Measurements from ENCODE around the gene SSU72.
"Not testable (repeated sequence)": the region's sequence is repeated elsewhere in the genome, so short reads cannot be mapped to it uniquely, and the experiment has no call there.

The SSU72 gene

DNA sequence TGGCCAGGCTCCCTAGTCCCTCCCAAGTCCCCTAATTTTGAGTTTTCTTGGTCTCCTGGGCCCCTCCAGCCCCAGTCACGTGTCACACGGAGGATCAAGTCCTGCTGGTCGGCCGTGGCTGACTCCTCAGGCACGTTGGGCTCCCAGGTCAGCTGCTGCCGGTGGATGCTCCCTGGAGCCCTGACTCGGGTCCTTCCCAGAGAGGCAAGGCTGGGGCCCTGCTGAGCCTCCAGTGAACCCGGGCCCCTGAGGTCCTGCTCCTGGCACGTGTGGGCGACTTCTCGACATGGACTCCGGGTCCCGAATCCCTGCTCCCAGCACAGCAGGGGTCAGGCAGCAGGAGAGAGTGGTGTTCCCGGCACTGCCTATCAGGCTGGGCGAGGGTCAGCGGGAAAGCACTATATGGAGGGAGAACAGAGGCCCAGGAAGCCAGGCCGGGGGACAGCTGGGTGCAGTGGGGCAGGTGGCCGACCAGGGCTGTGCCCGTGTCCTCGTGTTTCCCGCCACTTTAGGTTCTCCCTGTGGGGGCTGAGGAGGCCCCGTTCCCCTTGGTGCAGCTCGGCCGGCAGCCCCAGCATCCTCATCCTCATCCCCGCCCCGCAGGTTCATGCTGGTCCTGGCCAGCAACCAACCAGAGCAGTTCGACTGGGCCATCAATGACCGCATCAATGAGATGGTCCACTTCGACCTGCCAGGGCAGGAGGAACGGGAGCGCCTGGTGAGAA is 47.4 kb downstream of the SSU72 start:
- DNase-seq (ENCODE audit: low read depth in 2 of 2) = no peak

DNA sequence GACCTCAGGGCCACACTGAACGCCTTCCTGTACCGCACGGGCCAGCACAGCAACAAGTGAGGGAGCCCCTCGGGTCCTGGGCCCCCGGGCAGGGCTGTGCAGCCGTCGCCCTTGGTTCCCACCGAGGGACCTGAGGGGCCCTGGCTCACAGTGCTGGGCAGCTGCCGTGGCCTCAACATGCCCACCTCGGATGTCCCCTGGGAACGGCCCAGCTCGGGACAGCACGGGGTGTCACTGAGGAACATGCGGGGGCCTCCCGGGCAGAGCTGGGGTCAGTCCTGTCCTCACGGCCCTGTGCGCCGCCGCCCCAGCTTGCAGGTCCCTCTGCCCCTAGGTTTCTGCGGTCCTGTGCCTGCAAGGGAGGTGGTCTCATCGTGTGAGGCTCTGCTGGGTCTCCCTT is 48.2 kb downstream of the SSU72 start:
- not testable (repeated sequence) for DNase-seq (ENCODE audit: low read depth in 2 of 2)

DNA sequence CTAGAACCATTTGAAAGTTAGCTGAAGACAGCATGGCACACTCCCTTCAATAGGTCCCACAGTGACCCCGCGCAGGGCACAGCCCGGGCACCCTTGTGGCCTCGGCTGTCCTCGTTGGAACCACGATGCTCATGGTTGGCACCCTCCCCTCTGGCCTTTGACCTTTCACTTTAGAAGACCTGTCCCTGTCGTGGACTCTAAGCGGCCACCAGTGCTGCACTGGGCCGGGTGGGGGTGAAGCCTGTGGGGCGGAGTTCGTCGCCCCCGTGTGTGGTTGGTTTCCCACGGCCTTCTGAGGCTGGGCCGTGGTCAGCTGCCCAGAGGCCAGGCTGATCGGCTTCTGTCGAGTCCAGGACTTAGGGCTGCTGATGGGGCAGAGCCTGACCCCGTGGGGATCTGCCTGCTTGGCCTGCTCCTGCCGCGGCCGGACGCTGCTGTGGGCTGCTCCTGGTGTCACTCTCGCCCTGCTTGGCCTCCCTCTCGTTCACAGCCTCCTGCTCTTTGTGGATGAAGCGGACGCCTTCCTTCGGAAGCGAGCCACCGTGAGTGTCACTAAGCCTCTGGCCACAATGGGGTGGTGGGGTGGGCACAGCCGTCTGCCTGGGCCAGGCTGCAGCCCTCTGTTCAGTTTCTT is 49.8 kb downstream of the SSU72 start:
- DNase-seq (ENCODE audit: low read depth in 2 of 2) = not testable (repeated sequence)

DNA sequence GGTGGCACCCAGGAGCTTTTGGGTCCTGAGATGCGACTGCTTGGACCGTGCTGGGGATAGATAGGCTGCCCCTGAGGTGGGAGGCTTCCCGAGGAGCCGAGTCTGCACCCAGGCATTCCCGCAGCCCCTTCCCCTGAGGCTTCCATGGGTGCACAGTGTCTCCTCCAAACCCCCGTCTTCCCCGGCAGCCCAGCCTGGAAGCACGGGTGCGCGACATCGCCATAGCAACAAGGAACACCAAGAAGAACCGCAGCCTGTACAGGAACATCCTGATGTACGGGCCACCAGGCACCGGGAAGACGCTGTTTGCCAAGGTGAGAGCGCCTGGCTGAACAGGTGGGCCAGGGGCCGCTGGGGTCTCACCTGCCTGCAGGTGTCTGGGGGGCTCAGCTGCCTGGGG is 51.0 kb downstream of the SSU72 start:
- not testable (repeated sequence) for DNase-seq (ENCODE audit: low read depth in 2 of 2)

DNA sequence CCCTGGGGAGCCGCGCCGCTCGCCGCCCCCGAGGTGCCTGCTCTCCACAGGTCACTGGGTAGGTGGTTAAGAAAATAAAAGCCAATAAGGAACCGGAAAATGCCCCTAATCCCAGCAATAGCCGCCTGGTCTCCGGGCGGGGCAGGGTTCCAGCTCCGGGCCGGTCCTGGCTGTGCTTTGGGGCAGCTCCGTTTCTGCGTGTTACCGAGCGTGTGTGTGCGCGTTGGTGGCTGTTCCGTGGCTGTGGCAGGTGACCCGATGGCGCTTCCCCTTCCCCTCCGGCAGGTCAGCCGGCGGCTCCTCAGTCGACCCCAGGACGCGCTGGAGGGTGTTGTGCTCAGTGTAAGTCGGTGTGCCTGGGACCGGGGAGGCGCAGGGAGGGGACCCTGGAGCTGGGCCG is 51.4 kb downstream of the SSU72 start:
- not testable (repeated sequence) for DNase-seq (ENCODE audit: low read depth in 2 of 2)

DNA sequence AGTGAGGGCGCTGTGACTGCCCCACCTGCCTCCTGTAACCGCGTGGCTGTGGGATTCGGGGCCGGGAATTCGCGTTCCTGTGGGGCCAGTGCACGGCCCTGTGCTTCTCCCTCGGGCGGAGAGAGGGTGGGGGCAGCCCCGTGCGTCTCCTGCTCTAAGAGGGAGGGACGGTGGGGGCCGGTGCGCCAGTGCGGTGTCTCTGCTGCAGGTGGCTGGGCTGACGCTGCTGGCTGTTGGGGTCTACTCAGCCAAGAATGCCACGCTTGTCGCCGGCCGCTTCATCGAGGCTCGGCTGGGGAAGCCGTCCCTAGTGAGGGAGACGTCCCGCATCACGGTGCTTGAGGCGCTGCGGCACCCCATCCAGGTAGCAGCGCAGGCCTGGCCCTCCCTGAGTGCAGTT is 52.1 kb downstream of the SSU72 start:
- DNase-seq (ENCODE audit: low read depth in 2 of 2) = not testable (repeated sequence)

DNA sequence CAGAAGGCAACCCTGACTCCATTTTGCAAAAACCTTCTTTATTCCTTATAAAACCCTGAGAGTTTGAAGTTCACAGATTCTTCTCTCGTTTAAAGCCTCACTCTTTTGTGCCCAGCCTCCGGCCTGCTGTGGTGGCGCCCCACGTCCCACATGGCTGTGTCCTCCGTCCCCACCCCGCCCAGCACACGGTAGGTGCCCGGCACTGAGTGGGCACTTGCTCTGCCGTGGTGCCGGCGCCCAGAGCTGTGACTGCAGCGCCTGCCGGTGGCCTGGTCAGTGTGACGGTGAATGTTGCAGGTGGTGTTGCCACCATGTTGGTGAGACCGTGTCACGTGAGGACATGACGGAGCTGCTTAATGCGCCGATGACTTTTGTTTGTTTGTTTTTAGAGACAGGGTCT is 53.3 kb downstream of the SSU72 start:
- DNase-seq (ENCODE audit: low read depth in 2 of 2) = no peak

DNA sequence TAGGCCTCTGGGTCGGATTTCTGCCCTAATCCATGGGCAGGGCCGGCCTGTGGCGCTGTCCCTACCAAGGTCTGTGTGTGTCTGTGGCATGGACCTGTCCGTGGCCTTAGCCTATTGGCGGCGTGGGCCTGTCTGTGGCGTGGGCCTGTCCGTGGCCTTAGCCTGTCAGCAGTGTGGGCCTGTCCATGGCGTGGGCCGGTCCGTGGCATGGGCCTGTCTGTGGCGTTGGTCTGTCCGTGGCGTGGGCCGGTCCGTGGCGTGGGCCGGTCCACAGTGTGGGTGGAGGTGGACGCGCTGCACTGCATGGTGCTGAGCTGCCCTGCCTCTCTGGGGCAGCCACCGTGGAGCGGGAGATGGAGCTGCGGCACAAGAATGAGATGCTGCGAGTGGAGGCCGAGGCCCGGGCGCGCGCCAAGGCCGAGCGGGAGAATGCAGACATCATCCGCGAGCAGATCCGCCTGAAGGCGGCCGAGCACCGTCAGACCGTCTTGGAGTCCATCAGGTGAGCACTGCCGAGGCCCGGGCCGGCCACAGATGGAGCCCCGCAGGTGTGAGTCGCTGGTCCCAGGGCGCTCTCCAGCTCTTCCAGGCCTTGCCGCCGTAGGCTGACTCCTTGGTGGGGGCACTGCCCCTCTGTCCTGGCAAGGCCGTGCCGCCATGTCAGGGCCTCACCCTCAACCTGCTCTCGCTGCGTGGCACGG is 54.7 kb downstream of the SSU72 start:
- DNase-seq (ENCODE audit: low read depth in 2 of 2) = not testable (repeated sequence)

DNA sequence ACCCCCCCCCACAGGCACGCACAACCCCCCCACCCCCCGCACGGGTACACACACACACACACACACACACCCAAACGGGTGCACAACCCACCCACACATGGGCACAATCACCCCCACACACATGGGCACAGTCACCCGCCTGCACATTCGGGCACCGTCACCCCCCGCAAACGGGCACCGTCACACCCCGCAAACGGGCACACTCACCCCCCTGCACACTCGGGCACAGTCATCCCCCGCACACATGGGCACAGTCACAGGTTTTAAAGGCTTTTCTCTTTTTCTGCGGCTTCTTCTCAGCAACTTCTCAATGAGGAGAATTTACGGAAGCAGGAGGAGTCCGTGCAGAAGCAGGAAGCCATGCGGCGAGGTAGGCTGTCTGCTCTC is 56.0 kb downstream of the SSU72 start:
- DNase-seq (ENCODE audit: low read depth in 2 of 2) = not testable (repeated sequence)

DNA sequence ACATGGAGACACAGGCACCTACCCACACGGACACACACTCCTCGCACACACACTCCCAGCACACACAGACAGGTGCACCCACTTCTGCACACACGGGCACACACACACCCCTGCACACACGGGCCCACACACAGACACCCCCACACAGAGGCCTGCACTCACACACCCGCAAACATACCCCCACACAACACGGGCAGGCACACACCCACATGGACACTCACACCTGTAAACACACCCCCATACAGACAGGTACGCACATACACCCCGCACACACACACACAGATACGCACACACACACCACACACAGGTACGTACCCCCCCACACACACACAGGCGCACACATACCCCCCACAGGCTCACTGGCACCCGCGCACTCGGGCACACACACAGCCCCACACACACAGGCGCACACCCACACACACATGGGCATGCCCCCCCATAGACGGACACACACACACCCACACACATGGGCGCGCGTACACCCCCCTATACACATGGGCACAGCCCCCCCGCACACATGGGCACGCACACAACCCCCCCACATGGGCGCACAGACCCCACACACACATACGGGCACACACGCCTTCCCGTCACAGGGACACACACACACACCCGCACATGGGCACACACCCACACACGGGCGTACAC is 56.6 kb downstream of the SSU72 start:
- DNase-seq (ENCODE audit: low read depth in 2 of 2) = no peak

DNA sequence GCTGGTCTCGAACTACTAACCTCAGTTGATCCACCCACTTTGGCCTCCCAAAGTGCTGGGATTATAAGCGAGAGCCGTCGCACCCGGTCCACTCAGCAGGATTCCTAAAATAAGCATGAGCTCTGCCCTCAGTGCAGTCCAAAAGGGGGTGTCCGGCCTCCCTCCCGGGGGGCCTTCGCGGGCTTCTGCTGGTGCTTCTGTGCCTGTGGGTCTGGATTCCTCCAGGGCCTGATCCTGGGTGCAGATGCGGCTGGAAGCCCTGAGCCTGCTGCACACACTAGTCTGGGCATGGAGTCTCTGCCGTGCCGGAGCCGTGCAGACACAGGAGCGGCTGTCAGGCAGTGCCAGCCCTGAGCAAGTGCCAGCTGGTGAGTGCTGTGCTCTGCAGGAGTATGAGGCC is 57.7 kb downstream of the SSU72 start:
- DNase-seq (ENCODE audit: low read depth in 2 of 2) = not testable (repeated sequence)

DNA sequence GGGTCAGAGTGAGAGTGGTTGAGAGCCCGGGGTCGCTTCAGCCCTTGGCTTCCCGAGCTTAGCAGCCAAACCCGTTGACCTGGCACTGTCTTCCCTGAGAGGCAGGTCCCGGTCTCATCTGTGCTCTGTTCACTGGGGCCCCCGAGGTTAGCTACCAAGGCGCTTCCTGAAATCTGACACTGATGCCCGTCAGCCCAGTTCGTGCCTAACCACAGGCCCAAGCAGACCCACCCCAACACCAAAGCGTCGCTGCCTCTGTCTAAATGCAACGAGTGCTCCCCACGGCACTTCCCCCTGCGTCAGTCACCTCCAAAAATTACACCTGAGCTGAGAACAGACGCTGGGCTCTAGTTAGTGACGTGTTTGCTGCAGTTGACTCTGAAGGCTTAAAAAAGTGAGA is 60.3 kb downstream of the SSU72 start:
- not testable (repeated sequence) for DNase-seq (ENCODE audit: low read depth in 2 of 2)

DNA sequence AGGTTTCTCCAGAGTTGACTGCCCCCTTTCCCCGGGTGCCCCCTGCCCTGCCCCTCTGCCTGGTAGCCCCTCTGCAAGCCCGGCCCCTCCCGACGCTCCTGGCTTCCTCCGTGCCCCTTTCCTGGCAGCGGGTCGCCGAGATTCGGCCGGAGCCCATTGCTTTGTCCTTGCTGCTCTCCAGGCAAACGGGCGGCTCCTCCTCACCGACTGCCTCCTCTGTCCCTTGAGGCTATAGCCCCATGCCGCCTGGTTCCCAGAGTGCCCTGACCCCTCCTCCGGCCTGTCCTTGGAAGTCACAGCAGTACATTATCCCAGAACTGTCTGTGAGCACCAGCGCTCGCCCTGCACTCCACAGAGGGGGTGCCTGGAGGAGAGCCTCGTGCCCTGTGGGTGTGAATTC is 61.0 kb downstream of the SSU72 start:
- not testable (repeated sequence) for DNase-seq (ENCODE audit: low read depth in 2 of 2)

DNA sequence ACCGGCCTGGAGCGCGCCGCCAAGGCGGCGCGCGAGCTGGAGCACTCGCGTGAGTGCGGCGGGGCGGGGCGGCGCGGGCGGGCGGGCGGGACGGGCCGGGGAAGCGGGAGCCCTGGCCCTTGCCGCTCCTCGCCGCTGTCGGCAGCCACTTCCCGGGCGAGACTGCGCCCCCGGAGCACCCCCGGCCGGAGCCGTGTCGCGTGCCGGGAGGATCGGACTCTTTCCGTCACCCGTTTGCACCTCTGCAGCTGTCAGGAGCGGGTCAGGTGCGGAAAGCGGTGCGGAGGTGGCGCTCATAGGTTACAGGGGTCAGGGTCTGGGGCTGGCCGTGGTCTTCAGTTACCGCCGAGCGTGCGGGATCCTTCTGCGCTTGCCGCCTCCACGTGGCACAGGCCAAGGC is 62.2 kb downstream of the SSU72 start:
- not testable (repeated sequence) for DNase-seq (ENCODE audit: low read depth in 2 of 2)

DNA sequence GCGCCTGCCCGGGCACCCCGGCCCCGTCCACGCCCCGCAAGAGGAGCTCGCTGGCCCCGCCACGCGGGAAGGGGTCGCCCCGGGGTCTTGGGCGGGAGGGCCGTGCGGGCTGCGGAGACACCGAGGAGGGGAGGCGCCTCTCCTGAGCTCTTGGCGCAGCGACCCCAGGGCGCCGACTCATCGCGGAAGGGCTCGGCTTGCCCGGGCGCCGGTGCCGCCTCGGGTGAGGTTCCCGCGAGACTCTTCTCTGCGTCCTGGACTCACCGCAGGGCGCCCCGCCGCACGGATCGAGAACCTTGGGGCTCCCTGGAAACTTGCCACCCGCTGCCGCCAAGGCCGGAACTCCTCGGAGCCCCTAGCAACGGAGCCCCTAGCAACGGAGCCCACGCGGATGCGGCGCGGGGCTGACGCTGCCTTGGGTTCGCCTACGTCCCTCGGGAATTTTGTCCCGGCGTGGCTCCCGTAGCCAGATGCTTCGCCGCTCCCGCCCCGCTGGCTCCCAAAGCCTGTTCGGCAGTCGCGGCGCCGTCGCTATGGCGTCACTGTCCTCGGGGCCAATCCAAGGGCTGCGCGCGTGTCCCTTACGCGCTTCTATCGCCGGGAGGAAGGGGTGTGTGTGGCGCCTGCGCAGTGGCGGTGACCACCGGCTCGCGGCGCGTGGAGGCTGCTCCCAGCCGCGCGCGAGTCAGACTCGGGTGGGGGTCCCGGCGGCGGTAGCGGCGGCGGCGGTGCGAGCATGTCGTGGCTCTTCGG is 63.0 kb downstream of the SSU72 start, which contains the start of gene ATAD3A:
Gene ATAD3A, plus strand, starts transcription at position 630 of the 753 bp plus-strand sequence. Its CDS starts 107 bp downstream, at position 737.
- peak; percentile 90 to 96 for DNase-seq (ENCODE audit: low read depth in 2 of 2)

DNA sequence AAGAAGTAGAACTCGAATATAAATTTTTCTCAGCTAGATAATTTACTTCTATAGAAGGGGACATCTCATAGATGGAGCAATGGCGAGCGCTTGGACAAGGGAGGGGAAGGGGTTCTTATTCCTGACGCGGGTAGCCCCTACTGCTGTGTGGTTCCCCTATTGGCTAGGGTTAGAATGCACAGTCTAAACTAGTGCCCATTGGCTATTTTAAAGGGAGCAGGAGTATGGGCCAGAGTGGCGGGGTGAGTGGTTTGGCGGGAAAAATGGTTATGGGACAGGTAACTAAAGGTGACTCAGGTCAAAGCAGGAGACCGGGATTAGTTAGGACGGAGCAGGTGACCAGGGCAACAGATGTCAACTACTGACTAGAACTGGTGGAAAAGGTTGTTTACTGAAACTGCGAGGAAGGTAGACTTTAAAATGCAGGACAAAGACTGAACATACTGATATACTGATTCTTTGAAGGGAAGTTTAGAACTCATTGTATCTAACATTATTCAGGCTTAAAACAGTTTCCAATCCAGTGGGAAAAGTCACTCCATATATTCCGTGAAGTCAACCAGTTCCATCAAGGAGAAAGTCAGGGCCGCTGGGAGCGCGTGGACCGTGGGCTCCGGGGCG is 63.6 kb downstream of the SSU72 start:
- DNase-seq (ENCODE audit: low read depth in 2 of 2) = no peak

DNA sequence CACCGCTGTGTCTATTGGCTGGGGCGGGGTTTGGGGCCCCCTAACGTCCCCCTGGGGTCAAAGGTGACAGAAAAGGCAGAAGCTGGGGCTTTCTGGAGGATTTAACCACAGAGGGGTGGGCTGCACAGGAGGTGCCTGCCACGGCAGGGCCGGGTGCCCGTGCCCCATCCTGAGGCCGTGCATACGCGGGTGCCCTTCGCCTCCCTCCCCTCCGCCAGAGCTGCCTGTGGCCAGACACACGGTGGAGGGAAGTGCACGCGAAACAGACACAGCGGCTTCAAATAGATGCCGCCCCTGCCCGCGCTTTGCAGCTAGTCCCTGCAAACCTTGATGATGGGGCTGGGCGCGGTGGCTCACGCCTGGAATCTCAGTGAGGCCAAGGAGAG is 65.2 kb downstream of the SSU72 start:
- DNase-seq (ENCODE audit: low read depth in 2 of 2) = not testable (repeated sequence)

DNA sequence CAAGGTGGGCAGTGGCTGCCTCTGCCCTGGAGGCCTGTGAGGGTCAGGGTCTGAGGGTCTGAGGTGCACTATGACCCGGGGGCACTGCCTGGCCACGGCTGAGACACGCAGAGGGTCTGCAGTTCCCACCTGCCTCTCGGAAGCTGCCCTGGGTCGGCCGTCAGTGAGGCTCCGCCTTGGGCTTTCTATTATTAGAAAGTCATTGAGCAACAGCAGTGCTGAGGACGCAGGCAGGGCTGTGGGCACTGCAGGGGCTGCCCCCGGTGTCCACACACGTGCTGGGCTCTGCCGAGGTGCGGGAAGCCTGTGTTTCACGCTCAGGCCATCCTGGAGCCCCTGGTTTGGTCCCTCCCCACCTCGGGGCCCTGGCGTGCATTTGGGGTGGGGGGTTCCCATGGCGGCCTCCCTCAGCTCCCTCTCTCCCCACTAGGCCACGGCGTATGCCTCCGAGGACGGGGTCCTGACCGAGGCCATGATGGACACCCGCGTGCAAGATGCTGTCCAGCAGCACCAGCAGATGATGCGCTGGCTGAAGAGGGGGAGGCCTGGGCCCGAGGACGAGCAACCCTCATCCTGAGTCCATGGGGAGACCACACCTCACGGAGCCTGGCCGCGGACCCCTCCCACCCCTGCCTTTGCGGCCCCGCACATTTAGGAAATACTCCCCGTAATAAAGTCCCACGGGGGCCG is 65.7 kb downstream of the SSU72 start:
- not testable (repeated sequence) for DNase-seq (ENCODE audit: low read depth in 2 of 2)

DNA sequence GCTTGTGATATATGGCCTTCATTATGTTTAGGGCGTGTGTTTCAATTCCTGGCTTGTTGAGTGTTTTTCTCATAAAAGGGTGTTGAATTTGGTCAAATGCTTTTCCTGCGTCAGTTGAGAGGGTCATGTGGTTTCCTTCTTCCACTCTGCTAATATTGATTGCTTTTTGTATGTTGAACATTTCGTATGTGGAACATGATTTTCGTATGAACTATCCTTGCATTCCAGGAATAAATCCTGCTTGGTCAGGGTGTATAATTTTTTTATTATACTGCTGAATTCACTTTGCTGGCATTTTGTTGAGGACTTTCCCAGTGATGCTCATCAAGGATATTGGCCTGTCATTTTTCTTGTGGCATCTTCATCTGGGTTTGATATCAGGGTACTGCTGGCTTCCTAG is 67.4 kb downstream of the SSU72 start:
- no peak for DNase-seq (ENCODE audit: low read depth in 2 of 2)

DNA sequence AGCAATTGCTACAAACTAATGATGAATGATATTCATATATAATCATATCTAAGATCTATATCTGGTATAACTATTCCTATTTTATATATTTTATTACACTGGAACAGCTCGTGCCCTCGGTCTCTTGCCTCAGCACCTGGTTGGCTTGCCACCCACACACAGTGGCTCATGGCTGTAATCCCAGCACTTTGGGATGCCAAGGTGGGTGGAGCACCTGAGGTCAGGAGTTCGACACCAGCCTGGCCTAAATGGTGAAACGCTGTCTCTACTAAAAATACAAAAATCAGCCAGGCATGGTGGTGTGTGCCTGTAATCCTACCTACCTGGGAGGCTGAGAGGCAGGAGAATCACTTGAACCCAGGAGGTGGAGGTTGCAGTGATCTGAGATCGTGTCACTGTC is 68.9 kb downstream of the SSU72 start:
- not testable (repeated sequence) for DNase-seq (ENCODE audit: low read depth in 2 of 2)
